HepG2 (cell line): ENCODE measurements around the gene EIF3L. TPM values are rescaled to one million over a fixed set of nuclear protein-coding genes. Genes with fewer than 3 reads are reported as not detected.

Source experiments
- DPF2 ChIP-seq: sonication (generic); formaldehyde crosslinking; IDR thresholded peaks from 2 replicates; pipeline ENCODE4 v1.4.0; 2020; ENCODE audit warnings: mild to moderate bottlenecking, low read depth, missing genetic modification reagents, borderline replicate concordance
- FOSL2 ChIP-seq: sonication (generic); formaldehyde crosslinking; IDR thresholded peaks from 2 replicates; pipeline ENCODE4 v1.4.0; 2020; ENCODE audit warnings: missing genetic modification reagents
- ISX ChIP-seq: sonication (generic); formaldehyde crosslinking; conservative IDR thresholded peaks from 2 replicates; pipeline ENCODE4 v1.5.0; 2020; ENCODE audit warnings: missing genetic modification reagents
- MATR3 ChIP-seq: sonication (generic); formaldehyde crosslinking; IDR thresholded peaks from 2 replicates; pipeline ENCODE4 v1.4.0; 2020; ENCODE audit warnings: missing genetic modification reagents
- MEIS1 ChIP-seq: sonication (generic); formaldehyde crosslinking; IDR thresholded peaks from 2 replicates; pipeline ENCODE4 v1.9.0; 2021; ENCODE audit warnings: mild to moderate bottlenecking, missing genetic modification reagents, moderate library complexity, borderline replicate concordance
- NCOA1 ChIP-seq: sonication (generic); formaldehyde crosslinking; IDR thresholded peaks from 2 replicates; pipeline ENCODE4 v1.9.0; 2021; ENCODE audit warnings: missing genetic modification reagents
- NFE2L1 ChIP-seq: sonication (generic); formaldehyde crosslinking; IDR thresholded peaks from 2 replicates; pipeline ENCODE4 v1.4.0; 2020; ENCODE audit warnings: missing genetic modification reagents, mild to moderate bottlenecking, borderline replicate concordance
- NFE2L2 ChIP-seq: fragments of 150-350 bp; IDR thresholded peaks from 2 replicates; pipeline ENCODE4 v1.6.1; 2014; ENCODE audit warnings: low read length
- ONECUT2 ChIP-seq: sonication (generic); formaldehyde crosslinking; IDR thresholded peaks from 2 replicates; pipeline ENCODE4 v1.4.0; 2020; ENCODE audit warnings: missing genetic modification reagents
- RBM39 ChIP-seq: fragments of 200-400 bp; formaldehyde crosslinking; IDR thresholded peaks from one replicate; pipeline ENCODE4 v1.6.1; 2018; ENCODE audit warnings: antibody characterized with exemption, mild to moderate bottlenecking, low read depth, low read length; ENCODE audit not compliant: poor library complexity, severe bottlenecking
- SATB2 ChIP-seq: sonication (generic); formaldehyde crosslinking; IDR thresholded peaks from 2 replicates; pipeline ENCODE4 v1.5.0; 2020; ENCODE audit warnings: missing genetic modification reagents
- SIN3A ChIP-seq: IDR thresholded peaks from 2 replicates; pipeline ENCODE4 v1.6.1; 2011; ENCODE audit warnings: low read depth, mild to moderate bottlenecking, control low read depth, low read length, borderline replicate concordance
- SMARCC2 ChIP-seq: fragments of 450-650 bp; IDR thresholded peaks from 2 replicates; pipeline ENCODE4 v1.6.1; 2017; ENCODE audit warnings: antibody characterized with exemption, mild to moderate bottlenecking
- THYN1 ChIP-seq: sonication (generic); formaldehyde crosslinking; IDR thresholded peaks from 2 replicates; pipeline ENCODE4 v1.8.1; 2023; ENCODE audit warnings: low read depth, mild to moderate bottlenecking, moderate library complexity, missing genetic modification reagents, borderline replicate concordance
- ZEB1 ChIP-seq: IDR thresholded peaks from 2 replicates; pipeline ENCODE4 v1.6.1; 2012; ENCODE audit warnings: mild to moderate bottlenecking, low read depth, inconsistent platforms; ENCODE audit not compliant: insufficient replicate concordance
- ZFP37 ChIP-seq: sonication (generic); formaldehyde crosslinking; IDR thresholded peaks from 2 replicates; pipeline ENCODE4 v1.4.0; 2020; ENCODE audit warnings: missing genetic modification reagents, borderline replicate concordance
- ZNF234 ChIP-seq: sonication (generic); formaldehyde crosslinking; conservative IDR thresholded peaks from 2 replicates; pipeline ENCODE4 v1.5.1; 2020; ENCODE audit warnings: mild to moderate bottlenecking, missing genetic modification reagents
- ZNF34 ChIP-seq: sonication (generic); formaldehyde crosslinking; IDR thresholded peaks from 2 replicates; pipeline ENCODE4 v1.4.0; 2020; ENCODE audit warnings: mild to moderate bottlenecking, missing genetic modification reagents, borderline replicate concordance
- ZNF547 ChIP-seq: sonication (generic); formaldehyde crosslinking; IDR thresholded peaks from 2 replicates; pipeline ENCODE4 v1.5.1; 2020; ENCODE audit warnings: mild to moderate bottlenecking, missing genetic modification reagents
- ZNF580 ChIP-seq: IDR thresholded peaks from 2 replicates; pipeline ENCODE4 v1.6.1; 2016; ENCODE audit warnings: low read depth, borderline replicate concordance
- ZNF766 ChIP-seq: sonication (generic); formaldehyde crosslinking; IDR thresholded peaks from 2 replicates; pipeline ENCODE4 v1.5.0; 2020; ENCODE audit warnings: missing genetic modification reagents, borderline replicate concordance
- ZNF879 ChIP-seq: sonication (generic); formaldehyde crosslinking; IDR thresholded peaks from 2 replicates; pipeline ENCODE4 v1.8.1; 2023; ENCODE audit warnings: missing genetic modification reagents
- ZSCAN22 ChIP-seq: sonication (generic); formaldehyde crosslinking; IDR thresholded peaks from 2 replicates; pipeline ENCODE4 v1.4.0; 2020; ENCODE audit warnings: mild to moderate bottlenecking, missing genetic modification reagents
- ZXDC ChIP-seq: sonication (generic); formaldehyde crosslinking; IDR thresholded peaks from 2 replicates; pipeline ENCODE4 v1.5.0; 2020; ENCODE audit warnings: mild to moderate bottlenecking, missing genetic modification reagents
- polyA plus RNA-seq, 8 experiments: library from polyadenylated mRNA; depleted of rRNA in 3 of 8; stranded (reverse) in 7 of 8; unstranded in 1 of 8; fragments of >200 nt; fragmentation: Illumina TruSeq in 4 of 8; extraction: Trizol in 4 of 8; gene quantifications; 2 replicates each; pipeline versions ENCODE4 v1.2.1 to v1.2.3, GENCODE V29; 2011 to 2016; ENCODE audit warnings: low read depth in 4 of 8, missing spikeins in 1 of 8, mixed read lengths in 1 of 8; ENCODE audit not compliant: insufficient read depth in 1 of 8
- total RNA-seq, 5 experiments: library from RNA; depleted of rRNA; stranded (reverse); fragments of >200 nt; fragmentation: Illumina TruSeq; extraction: Trizol; gene quantifications; 2 replicates each; pipeline ENCODE4 v1.2.3, GENCODE V29; 2016; ENCODE audit warnings: low read depth in 1 of 5
- TF ChIP-seq, protein P1 (sequence below): sonication (generic); formaldehyde crosslinking; IDR thresholded peaks from 2 replicates; pipeline ENCODE4 v1.4.0; 2020; ENCODE audit warnings: missing genetic modification reagents

Gene EIF3L
- total and polyA plus RNA-seq, 2 of the 13 experiments (the other 11 are each of a cell fraction or from before 2014, with no cell fraction given), result 514 to 793 TPM

- TF ChIP-seq SIN3A, result peak; percentile 78; the same call in 1 of the 2 replicates
- peak; percentile 34 for TF ChIP-seq ZEB1
- peak; percentile 65; the same call in 1 of the 2 replicates for TF ChIP-seq NCOA1 (CRISPR knock-in tag)
- no peak for TF ChIP-seq ZSCAN22 (CRISPR knock-in tag)
- no peak for TF ChIP-seq ZXDC (CRISPR knock-in tag)
- no peak for TF ChIP-seq ZFP37
- TF ChIP-seq SATB2 (CRISPR knock-in tag), result no peak
- no peak for TF ChIP-seq ZNF234
- no peak for TF ChIP-seq ZNF580 (CRISPR knock-in tag)
- no peak for TF ChIP-seq MEIS1 (CRISPR knock-in tag)
- no peak for TF ChIP-seq THYN1 (CRISPR knock-in tag)
- no peak for TF ChIP-seq NFE2L2
- no peak for TF ChIP-seq SMARCC2
- TF ChIP-seq DPF2 (CRISPR knock-in tag), result no peak
- TF ChIP-seq ONECUT2 (CRISPR knock-in tag), result peak; percentile 96
- no peak for TF ChIP-seq ISX (CRISPR knock-in tag)
- no peak for TF ChIP-seq MATR3
- peak; percentile 70; the same call in 1 of the 2 replicates for TF ChIP-seq ZNF879
- no peak for TF ChIP-seq ZNF547
- TF ChIP-seq, protein P1, sequence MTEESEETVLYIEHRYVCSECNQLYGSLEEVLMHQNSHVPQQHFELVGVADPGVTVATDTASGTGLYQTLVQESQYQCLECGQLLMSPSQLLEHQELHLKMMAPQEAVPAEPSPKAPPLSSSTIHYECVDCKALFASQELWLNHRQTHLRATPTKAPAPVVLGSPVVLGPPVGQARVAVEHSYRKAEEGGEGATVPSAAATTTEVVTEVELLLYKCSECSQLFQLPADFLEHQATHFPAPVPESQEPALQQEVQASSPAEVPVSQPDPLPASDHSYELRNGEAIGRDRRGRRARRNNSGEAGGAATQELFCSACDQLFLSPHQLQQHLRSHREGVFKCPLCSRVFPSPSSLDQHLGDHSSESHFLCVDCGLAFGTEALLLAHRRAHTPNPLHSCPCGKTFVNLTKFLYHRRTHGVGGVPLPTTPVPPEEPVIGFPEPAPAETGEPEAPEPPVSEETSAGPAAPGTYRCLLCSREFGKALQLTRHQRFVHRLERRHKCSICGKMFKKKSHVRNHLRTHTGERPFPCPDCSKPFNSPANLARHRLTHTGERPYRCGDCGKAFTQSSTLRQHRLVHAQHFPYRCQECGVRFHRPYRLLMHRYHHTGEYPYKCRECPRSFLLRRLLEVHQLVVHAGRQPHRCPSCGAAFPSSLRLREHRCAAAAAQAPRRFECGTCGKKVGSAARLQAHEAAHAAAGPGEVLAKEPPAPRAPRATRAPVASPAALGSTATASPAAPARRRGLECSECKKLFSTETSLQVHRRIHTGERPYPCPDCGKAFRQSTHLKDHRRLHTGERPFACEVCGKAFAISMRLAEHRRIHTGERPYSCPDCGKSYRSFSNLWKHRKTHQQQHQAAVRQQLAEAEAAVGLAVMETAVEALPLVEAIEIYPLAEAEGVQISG (CRISPR knock-in tag), result peak; percentile 74
- TF ChIP-seq ZNF34 (CRISPR knock-in tag), result no peak
- TF ChIP-seq RBM39, result no peak
- no peak; the same call in 1 of the 2 replicates for TF ChIP-seq FOSL2 (CRISPR knock-in tag)
- TF ChIP-seq NFE2L1, result no peak
- TF ChIP-seq ZNF766, result peak; percentile 76; the same call in 1 of the 2 replicates
Measured at GRCh38 chr22:37802310-37803194, 46.7 kb upstream of the EIF3L start (continued).
